GM18909 (cell line): ENCODE data around the gene NEU1.
"Not testable (repeated sequence)": the region's sequence is repeated elsewhere in the genome, so short reads cannot be mapped to it uniquely, and the experiment has no call there.

Experiments used
- ATAC-seq: cut with Tn5 transposase; IDR thresholded peaks from one replicate; pipeline ENCODE4 v1.9.1; 2021; ENCODE audit warnings: mild to moderate bottlenecking; ENCODE audit not compliant: unreplicated experiment, poor library complexity

Gene NEU1

GRCh38 chr6:31875877-31876276 is 13.3 kb upstream of the NEU1 start:
- no peak for ATAC-seq

- ATAC-seq: no peak
Observed at GRCh38 chr6:31874836-31875572, 12.4 kb upstream of the NEU1 start.

- no peak for ATAC-seq
Observed at GRCh38 chr6:31874084-31874670, 11.6 kb upstream of the NEU1 start.

- no peak for ATAC-seq
Observed at GRCh38 chr6:31871046-31871659, 8.5 kb upstream of the NEU1 start.

- no peak for ATAC-seq
Observed at GRCh38 chr6:31870385-31870921, 7.8 kb upstream of the NEU1 start.

GRCh38 chr6:31869343-31869742 is 6.7 kb upstream of the NEU1 start:
- no peak for ATAC-seq

- not testable (repeated sequence) for ATAC-seq
Observed at GRCh38 chr6:31868658-31868971, 6.0 kb upstream of the NEU1 start.

- no peak for ATAC-seq
Observed at GRCh38 chr6:31865205-31866118, 2.8 kb upstream of the NEU1 start.

GRCh38 chr6:31864818-31865204 is 2.2 kb upstream of the NEU1 start:
- ATAC-seq: no peak

- not testable (repeated sequence) for ATAC-seq
Observed at GRCh38 chr6:31864123-31864562, 1.5 kb upstream of the NEU1 start.

GRCh38 chr6:31861919-31862343 is 690 bp downstream of the NEU1 start:
- ATAC-seq: no peak

GRCh38 chr6:31861150-31861549 is 1.5 kb downstream of the NEU1 start:
- no peak for ATAC-seq

GRCh38 chr6:31860349-31860748 is 2.3 kb downstream of the NEU1 start:
- no peak for ATAC-seq

- no peak for ATAC-seq
Observed at GRCh38 chr6:31859923-31860322, 2.7 kb downstream of the NEU1 start.

GRCh38 chr6:31858707-31859106 is 3.9 kb downstream of the NEU1 start:
- no peak for ATAC-seq

GRCh38 chr6:31857774-31858173 is 4.8 kb downstream of the NEU1 start:
- ATAC-seq: not testable (repeated sequence)

GRCh38 chr6:31851980-31852718 is 10.5 kb downstream of the NEU1 start:
- not testable (repeated sequence) for ATAC-seq

- no peak for ATAC-seq
Observed at GRCh38 chr6:31851485-31851832, 11.2 kb downstream of the NEU1 start.

GRCh38 chr6:31850765-31851484 is 11.7 kb downstream of the NEU1 start:
- no peak for ATAC-seq
